Activated B cell treated with CpG ODN at 0.5 μM for 24 hours (primary cell): ENCODE data around the gene RBM20. TPM values are rescaled to one million over a fixed set of nuclear protein-coding genes. Genes with fewer than 3 reads are reported as not detected.

Experiments
- ATAC-seq: fragments of 200-7000 bp; cut with Tn5 transposase; one replicate; pipeline ENCODE4 v1.10.0; 2021; ENCODE audit warnings: low read depth, mild to moderate bottlenecking, moderate library complexity
- CTCF ChIA-PET: fragments of 350-600 bp; sonication (Branson Sonifier 250); formaldehyde crosslinking; loops from one replicate; lab custom pipeline; 2021; ENCODE audit warnings: antibody characterized with exemption; lab: Charles Lee
- POLR2A ChIA-PET: fragments of 350-600 bp; sonication (Branson Sonifier 250); formaldehyde crosslinking; loops from one replicate; lab custom pipeline; 2021; ENCODE audit warnings: antibody characterized with exemption; lab: Charles Lee
- DNase-seq: peaks from one replicate; pipeline ENCODE4 v3.0.0; 2022
- H3K27ac Mint-ChIP-seq: one replicate; pipeline ENCODE4 v1.8.0; 2020; ENCODE audit warnings: mixed read lengths
- H3K27me3 Mint-ChIP-seq: one replicate; pipeline ENCODE4 v1.8.0; 2021; ENCODE audit warnings: mixed read lengths
- H3K36me3 Mint-ChIP-seq: one replicate; pipeline ENCODE4 v1.8.0; 2021; ENCODE audit warnings: low read depth, mixed read lengths
- H3K4me1 Mint-ChIP-seq: one replicate; pipeline ENCODE4 v1.8.0; 2021; ENCODE audit warnings: mixed read lengths
- H3K4me3 Mint-ChIP-seq: one replicate; pipeline ENCODE4 v1.8.0; 2020; ENCODE audit warnings: mild to moderate bottlenecking, mixed read lengths
- H3K9me3 Mint-ChIP-seq: one replicate; pipeline ENCODE4 v1.8.0; 2020; ENCODE audit warnings: mixed read lengths
- intact Hi-C: fragments of 100-400 bp; cut with micrococcal nuclease; formaldehyde crosslinking; loops from one replicate; pipeline ENCODE4 v1.15.1; 2024
- total RNA-seq: library from RNA; stranded (reverse); gene quantifications from 2 replicates; pipeline ENCODE4 v1.2.3, GENCODE V29; 2022
- TF ChIP-seq, protein P1 (sequence below): fragments of 200-600 bp; IDR thresholded peaks from one replicate; pipeline ENCODE4 v1.8.0; 2022; ENCODE audit warnings: antibody characterized with exemption, mild to moderate bottlenecking

RBM20 gene
- total RNA-seq, 1 donor from 2014 or later: 0.02 TPM

DNA sequence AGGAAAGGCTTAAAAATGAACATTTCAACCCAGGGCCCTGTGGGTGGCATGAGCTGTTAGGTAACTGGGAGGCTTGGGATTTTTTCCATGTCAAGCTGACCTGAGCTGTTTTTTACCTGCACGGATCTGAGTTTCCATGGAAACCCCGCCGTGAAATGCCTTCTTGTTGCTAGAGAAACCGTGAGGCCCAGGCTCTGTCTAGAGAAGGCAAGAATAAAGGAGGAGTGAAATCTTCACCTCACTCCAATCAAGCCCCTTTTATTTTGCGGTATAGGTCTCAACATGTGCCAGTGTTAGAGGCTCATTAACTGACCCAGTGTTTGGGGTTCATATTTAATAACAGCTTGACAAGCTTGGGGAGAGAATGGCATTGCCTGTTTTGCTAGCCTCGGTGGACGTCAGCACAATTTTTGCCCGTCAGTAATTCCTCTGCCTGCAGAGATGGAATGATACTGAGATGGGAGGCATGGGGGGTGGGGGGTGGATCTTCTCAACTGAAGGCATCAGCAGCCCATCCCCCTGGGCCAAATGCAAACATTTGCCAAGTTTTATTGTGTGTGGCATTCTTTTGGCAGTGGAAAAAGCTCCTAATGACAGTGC, 178.7 kb downstream of the RBM20 start:
- no peak overlapping the region for H3K27ac Mint-ChIP-seq
- DNase-seq (no peak), ATAC-seq (no peak)
- peaks cover 31% of the 10 kb centered on the region for H3K4me1 Mint-ChIP-seq
- no peaks in the 10 kb centered on the region for H3K36me3 Mint-ChIP-seq
- TF ChIP-seq, protein P1, sequence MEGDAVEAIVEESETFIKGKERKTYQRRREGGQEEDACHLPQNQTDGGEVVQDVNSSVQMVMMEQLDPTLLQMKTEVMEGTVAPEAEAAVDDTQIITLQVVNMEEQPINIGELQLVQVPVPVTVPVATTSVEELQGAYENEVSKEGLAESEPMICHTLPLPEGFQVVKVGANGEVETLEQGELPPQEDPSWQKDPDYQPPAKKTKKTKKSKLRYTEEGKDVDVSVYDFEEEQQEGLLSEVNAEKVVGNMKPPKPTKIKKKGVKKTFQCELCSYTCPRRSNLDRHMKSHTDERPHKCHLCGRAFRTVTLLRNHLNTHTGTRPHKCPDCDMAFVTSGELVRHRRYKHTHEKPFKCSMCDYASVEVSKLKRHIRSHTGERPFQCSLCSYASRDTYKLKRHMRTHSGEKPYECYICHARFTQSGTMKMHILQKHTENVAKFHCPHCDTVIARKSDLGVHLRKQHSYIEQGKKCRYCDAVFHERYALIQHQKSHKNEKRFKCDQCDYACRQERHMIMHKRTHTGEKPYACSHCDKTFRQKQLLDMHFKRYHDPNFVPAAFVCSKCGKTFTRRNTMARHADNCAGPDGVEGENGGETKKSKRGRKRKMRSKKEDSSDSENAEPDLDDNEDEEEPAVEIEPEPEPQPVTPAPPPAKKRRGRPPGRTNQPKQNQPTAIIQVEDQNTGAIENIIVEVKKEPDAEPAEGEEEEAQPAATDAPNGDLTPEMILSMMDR: no peak
- no peaks in the 10 kb centered on the region for H3K27me3 Mint-ChIP-seq
- CTCF ChIA-PET: interaction anchor here (1.3 kb wide), 1 partner anchor 42 kb away, joined by 3 read pairs; no protein-coding TSS in a partner anchor
- intact Hi-C loops: loop anchor here (2.0 kb wide), 1 partner anchor 20 kb away; no protein-coding TSS in a partner anchor
- POLR2A ChIA-PET: interaction anchor here (0.7 to 1.1 kb wide), 3 partner anchors 19 to 50 kb away, joined by 3 to 4 read pairs (median 4); no protein-coding TSS in a partner anchor
- H3K4me3 Mint-ChIP-seq: no peak overlapping the region
- no peaks in the 10 kb centered on the region for H3K9me3 Mint-ChIP-seq

DNA sequence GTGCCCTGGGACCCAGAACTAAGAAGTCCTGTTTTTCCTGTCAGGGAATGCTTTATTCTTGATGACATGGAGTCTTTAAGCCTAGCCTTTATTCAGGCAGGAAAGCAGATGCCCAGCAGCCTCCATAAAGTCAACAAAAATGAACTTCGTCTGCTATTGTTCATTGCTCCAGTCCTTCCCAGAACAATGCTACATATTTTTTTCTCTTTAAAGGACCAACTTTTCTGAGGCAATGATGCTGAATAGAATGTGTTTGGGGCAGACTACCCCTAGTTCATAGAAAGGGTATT, 180.0 kb downstream of the RBM20 start:
- TF ChIP-seq, protein P1: no peak
- no peaks in the 10 kb centered on the region for H3K36me3 Mint-ChIP-seq
- no peak overlapping the region for H3K4me3 Mint-ChIP-seq
- no peak overlapping the region for H3K27ac Mint-ChIP-seq
- no peaks in the 10 kb centered on the region for H3K27me3 Mint-ChIP-seq
- ATAC-seq (no peak), DNase-seq (no peak)
- H3K4me1 Mint-ChIP-seq: peaks cover 31% of the 10 kb centered on the region
- H3K9me3 Mint-ChIP-seq: no peaks in the 10 kb centered on the region
- intact Hi-C loops: no loop called here
- ChIA-PET CTCF (no interaction called here), POLR2A (interaction anchor here (1.0 to 1.1 kb wide), 2 partner anchors 18 to 49 kb away, joined by 3 to 4 read pairs; no protein-coding TSS in a partner anchor)

DNA sequence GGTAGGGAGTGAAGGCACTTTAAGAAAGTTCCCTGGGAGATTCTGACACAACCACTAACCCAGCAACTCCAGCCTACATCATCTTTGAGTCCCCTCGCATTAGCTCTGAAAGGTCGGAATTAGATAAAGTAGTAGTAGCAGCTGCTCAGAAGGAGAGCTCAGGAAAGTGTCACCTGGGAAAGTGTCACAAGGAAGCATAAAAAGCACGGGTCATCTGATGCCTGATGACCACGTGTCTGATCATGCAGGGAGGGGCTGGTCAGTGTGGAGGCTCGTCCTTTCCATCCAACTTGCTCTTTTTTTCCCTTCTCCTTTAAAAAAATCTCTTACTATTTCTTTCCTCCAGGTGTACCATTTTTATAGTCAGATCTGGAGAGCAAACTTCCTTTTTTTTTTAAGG, 180.5 kb downstream of the RBM20 start:
- Mint-ChIP-seq H3K36me3 (no peaks in the 10 kb centered on the region), H3K4me3 (no peak overlapping the region), H3K27me3 (no peaks in the 10 kb centered on the region), H3K9me3 (no peaks in the 10 kb centered on the region), H3K27ac (no peak overlapping the region), H3K4me1 (peaks cover 32% of the 10 kb centered on the region)
- ATAC-seq (no peak), DNase-seq (no peak)
- TF ChIP-seq, protein P1: no peak
- CTCF ChIA-PET: no interaction called here
- POLR2A ChIA-PET: interaction anchor here (0.7 to 1.4 kb wide), 2 partner anchors 41 to 47 kb away, joined by 3 to 5 read pairs; partner anchors contain the start of gene PDCD4
- intact Hi-C loops: no loop called here

DNA sequence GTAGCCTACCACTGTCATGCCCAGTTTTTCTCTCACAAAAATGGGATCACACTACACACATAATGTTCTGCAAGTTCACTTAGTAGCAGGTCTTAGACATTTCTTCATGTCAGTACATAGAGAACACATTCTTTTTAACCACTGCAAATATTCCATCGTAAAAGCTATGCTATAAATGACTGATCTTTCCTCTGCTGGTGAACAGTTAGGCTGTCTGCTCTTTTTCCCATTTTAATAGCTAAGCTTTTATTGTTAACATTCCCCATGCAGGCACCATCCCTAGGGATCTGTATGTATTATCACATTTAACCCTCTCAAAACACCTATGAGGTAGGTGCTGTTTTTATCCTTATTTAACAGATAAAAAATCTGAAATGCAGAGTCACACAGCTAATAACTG, 181.4 kb downstream of the RBM20 start:
- TF ChIP-seq, protein P1: no peak
- Mint-ChIP-seq H3K27ac (no peak overlapping the region), H3K4me1 (peaks cover 41% of the 10 kb centered on the region), H3K9me3 (no peaks in the 10 kb centered on the region), H3K27me3 (no peaks in the 10 kb centered on the region), H3K36me3 (no peaks in the 10 kb centered on the region), H3K4me3 (no peak overlapping the region)
- ATAC-seq (no peak), DNase-seq (no peak)
- intact Hi-C loops: no loop called here
- ChIA-PET CTCF (interaction anchor here (1.1 kb wide), 1 partner anchor 22 kb away, joined by 3 read pairs; no protein-coding TSS in a partner anchor), POLR2A (interaction anchor here (0.7 to 1.4 kb wide), 3 partner anchors 13 to 46 kb away, joined by 3 to 5 read pairs (median 3); partner anchors contain the start of gene PDCD4)

DNA sequence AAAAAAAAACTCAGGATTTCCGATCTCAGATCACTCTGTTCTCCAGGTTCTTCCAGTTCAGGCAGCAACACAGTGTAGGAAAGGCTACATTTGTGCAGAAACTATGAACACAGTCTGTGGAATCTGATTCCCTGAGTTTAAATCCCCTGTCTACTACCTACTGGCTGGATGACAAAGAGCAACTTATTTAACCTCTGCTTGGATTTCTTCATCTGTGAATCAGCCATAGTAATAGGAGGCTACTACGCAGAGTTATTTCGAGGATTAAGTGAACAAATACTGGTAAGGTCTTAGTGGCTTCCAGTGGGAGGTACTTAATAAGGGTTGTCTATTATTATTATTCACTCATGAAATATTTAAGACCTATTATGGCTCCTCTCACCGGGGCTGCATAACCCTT, 183.3 kb downstream of the RBM20 start:
- POLR2A ChIA-PET: interaction anchor here (1.5 kb wide), 1 partner anchor 15 kb away, joined by 6 read pairs; no protein-coding TSS in a partner anchor
- no peak overlapping the region for H3K4me3 Mint-ChIP-seq
- intact Hi-C loops: no loop called here
- H3K27ac Mint-ChIP-seq: no peak overlapping the region
- CTCF ChIA-PET: no interaction called here
- TF ChIP-seq, protein P1: no peak
- peaks cover 42% of the 10 kb centered on the region for H3K4me1 Mint-ChIP-seq
- H3K36me3 Mint-ChIP-seq: no peaks in the 10 kb centered on the region
- no peaks in the 10 kb centered on the region for H3K27me3 Mint-ChIP-seq
- H3K9me3 Mint-ChIP-seq: no peaks in the 10 kb centered on the region
- ATAC-seq: no peak
- DNase-seq: no peak
